ENCODE measurements around the gene CLDN19.

DNA sequence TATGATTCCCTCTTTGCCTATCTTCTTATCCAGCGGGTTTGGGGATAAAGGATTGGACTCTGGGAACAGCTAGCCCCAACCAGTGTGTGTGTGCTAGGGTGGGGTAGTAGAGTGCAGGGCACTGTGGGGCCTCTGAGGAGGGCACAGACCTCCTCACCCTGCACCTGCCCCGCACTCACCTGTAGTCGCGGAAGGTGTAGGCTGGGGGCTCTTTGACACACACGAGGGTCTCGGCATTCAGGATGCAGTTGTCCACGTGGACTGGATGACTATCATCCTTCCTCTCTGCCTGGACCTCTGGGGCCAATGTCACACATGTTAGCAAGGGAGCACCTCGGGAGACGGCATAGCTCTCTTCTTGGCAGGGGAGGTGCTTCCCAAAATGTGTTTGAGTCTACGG lies 8.0 kb upstream of the CLDN19 start:
- TF ChIP-seq BACH1 (IDR thresholded peaks at IDR 0.05; ENCODE audit: low read length) (no peak), EZH2 (IDR thresholded peaks at IDR 0.05; ENCODE audit: low read depth, low read length, severe bottlenecking) (no peak), SIN3A (conservative IDR thresholded peaks at IDR 0.05 in 1 of 2, IDR thresholded peaks at IDR 0.05 in 1 of 2; ENCODE audit: low read depth in 1 of 2, low read length in 2 of 2) (no peak), POLR2A (IDR thresholded peaks at IDR 0.05; ENCODE audit: control extremely low read depth in 1 of 2, low read depth in 2 of 2, low read length in 2 of 2) (no peak), POLR2AphosphoS5 (IDR thresholded peaks at IDR 0.05; ENCODE audit: low read depth, low read length) (no peak), CTCF (IDR thresholded peaks at IDR 0.05; ENCODE audit: control extremely low read depth in 1 of 3, insufficient read depth in 1 of 3, low read depth in 1 of 3, low read length in 3 of 3) (no peak), SRF (IDR thresholded peaks at IDR 0.05; ENCODE audit: low read depth, low read length) (no peak), HDAC2 (IDR thresholded peaks at IDR 0.05; ENCODE audit: borderline replicate concordance in 1 of 2, low read depth in 2 of 2, low read length in 2 of 2) (no peak), RBBP5 (IDR thresholded peaks at IDR 0.05; ENCODE audit: borderline replicate concordance, low read depth, low read length) (no peak), ASH2L (IDR thresholded peaks at IDR 0.05; ENCODE audit: low read length) (no peak)
- TF ChIP-seq, protein P1, sequence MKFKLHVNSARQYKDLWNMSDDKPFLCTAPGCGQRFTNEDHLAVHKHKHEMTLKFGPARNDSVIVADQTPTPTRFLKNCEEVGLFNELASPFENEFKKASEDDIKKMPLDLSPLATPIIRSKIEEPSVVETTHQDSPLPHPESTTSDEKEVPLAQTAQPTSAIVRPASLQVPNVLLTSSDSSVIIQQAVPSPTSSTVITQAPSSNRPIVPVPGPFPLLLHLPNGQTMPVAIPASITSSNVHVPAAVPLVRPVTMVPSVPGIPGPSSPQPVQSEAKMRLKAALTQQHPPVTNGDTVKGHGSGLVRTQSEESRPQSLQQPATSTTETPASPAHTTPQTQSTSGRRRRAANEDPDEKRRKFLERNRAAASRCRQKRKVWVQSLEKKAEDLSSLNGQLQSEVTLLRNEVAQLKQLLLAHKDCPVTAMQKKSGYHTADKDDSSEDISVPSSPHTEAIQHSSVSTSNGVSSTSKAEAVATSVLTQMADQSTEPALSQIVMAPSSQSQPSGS (IDR thresholded peaks at IDR 0.05; ENCODE audit: low read length), result no peak

Measured in H1 (cell line).